ENCODE data around the gene MYMX. TPM values are rescaled to one million over a fixed set of nuclear protein-coding genes. Genes with fewer than 3 reads are reported as not detected.
"Not testable (repeated sequence)": the region's sequence is repeated elsewhere in the genome, so short reads cannot be mapped to it uniquely, and the experiment has no call there.

MYMX gene
- total RNA-seq, 8 experiments from 2014 or later, result 0.27 to 0.38 TPM; not detected in 6

- in situ Hi-C loops (cut with MboI; ENCODE audit: low pct_unique_long_range_greater_than_20kb in 2 of 9, low sequenced_read_pairs in 9 of 9, unreplicated experiment in 9 of 9), result no loop called here
- no peak overlapping the region for H3K27ac ChIP-seq
- no peaks in the 10 kb centered on the region for H3K4me1 ChIP-seq (replicated peaks in 1 of 2)
- no peak overlapping the region for H3K4me3 ChIP-seq
- peak in 1 of 8 experiments; percentile 50 for ATAC-seq (replicated peaks in 6 of 8)
- WGBS, 10 experiments, result 0 to 83% (median 75%) methylated on average over 1 to 9 of the region's 10 CpGs
Observed at GRCh38 chr6:44192428-44193041, 24.2 kb upstream of the MYMX start.

DNA sequence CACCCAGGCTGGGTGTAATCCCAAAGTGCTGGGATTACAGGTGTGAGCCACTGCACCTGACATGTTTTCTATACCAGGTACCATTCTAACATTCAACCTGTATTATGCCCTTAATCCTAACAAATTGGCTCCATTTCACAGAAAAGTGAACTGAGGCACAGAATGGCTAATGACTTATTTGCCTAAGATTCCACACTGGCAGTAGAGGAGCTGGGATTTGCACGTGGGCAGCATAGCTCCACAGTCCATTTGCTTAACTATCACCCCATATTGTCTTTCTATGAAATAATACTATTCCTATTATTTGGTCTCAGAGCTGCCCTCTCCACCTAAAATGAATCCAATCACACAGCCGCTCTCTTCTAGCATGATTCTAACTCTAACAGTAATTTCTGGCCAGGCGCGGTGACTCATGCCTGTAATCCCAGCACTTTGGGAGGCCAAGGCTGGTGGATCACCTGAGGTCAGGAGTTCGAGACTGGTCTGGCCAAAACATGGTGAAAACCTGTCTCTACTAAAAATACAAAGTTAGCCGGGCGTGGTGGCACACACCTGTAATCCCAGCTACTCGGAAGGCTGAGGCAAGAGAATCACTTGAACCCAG is 23.3 kb upstream of the MYMX start:
- 60 to 100% (median 80%) methylated on average over 1 to 7 of the region's 8 CpGs for WGBS, 10 experiments
- Histone ChIP-seq H3K27ac (no peak overlapping the region), H3K4me1 (replicated peaks in 1 of 2) (no peaks in the 10 kb centered on the region), H3K4me3 (no peak overlapping the region)
- no peak for ATAC-seq (replicated peaks in 6 of 8)
- in situ Hi-C loops (cut with MboI; ENCODE audit: low pct_unique_long_range_greater_than_20kb in 2 of 9, low sequenced_read_pairs in 9 of 9, unreplicated experiment in 9 of 9), result no loop called here

DNA sequence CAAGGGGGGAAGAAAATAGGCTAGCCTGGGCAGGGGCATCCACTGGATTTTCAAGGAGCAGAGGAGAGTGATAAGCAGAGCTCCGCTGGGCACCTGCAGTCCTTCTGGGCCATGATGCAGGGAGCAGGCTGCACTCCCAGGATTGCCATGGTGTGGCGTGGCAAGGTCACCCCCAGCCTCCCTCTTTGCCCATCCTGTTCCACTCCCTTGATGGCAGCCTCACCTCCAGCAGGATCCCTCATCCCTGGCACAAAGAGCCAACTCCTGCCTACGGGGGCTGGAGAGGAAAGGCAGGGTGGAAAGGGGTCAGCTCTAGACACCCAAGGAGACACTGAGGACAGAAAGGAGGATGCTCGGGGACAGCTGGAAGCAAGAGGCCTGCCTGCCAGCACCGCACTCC is 22.4 kb upstream of the MYMX start:
- in situ Hi-C loops (cut with MboI; ENCODE audit: low pct_unique_long_range_greater_than_20kb in 2 of 9, low sequenced_read_pairs in 9 of 9, unreplicated experiment in 9 of 9), result no loop called here
- no peak overlapping the region for H3K27ac ChIP-seq
- ATAC-seq (replicated peaks in 6 of 8), result no peak
- H3K4me3 ChIP-seq, result no peak overlapping the region
- 35 to 100% (median 69%) methylated on average over 1 to 3 of the region's 5 CpGs; no CpG with 5 or more reads in 1 of the 10 experiments for WGBS, 10 experiments
- H3K4me1 ChIP-seq (replicated peaks in 1 of 2), result no peaks in the 10 kb centered on the region

GRCh38 chr6:44196351-44196750 is 20.4 kb upstream of the MYMX start:
- H3K4me3 ChIP-seq; H3K27ac ChIP-seq; in situ Hi-C loops (cut with MboI; ENCODE audit: low pct_unique_long_range_greater_than_20kb in 2 of 9, low sequenced_read_pairs in 9 of 9, unreplicated experiment in 9 of 9); ATAC-seq (replicated peaks in 6 of 8); H3K4me1 ChIP-seq (replicated peaks in 1 of 2): not testable (repeated sequence)
- 81 to 100% (median 89%) methylated on average over 2 to 9 of the region's 11 CpGs; no CpG with 5 or more reads in 5 of the 10 experiments for WGBS, 10 experiments

GRCh38 chr6:44198684-44199083 is 18.0 kb upstream of the MYMX start:
- no peak overlapping the region for H3K4me3 ChIP-seq
- ATAC-seq (replicated peaks in 6 of 8), result no peak
- in situ Hi-C loops (cut with MboI; ENCODE audit: low pct_unique_long_range_greater_than_20kb in 2 of 9, low sequenced_read_pairs in 9 of 9, unreplicated experiment in 9 of 9), result no loop called here
- H3K4me1 ChIP-seq (replicated peaks in 1 of 2), result peaks cover 0 to 6% of the 10 kb centered on the region in 2 donors
- no peak overlapping the region for H3K27ac ChIP-seq
- 49 to 100% (median 90%) methylated on average over 1 to 3 of the region's 3 CpGs; no CpG with 5 or more reads in 1 of the 10 experiments for WGBS, 10 experiments

DNA sequence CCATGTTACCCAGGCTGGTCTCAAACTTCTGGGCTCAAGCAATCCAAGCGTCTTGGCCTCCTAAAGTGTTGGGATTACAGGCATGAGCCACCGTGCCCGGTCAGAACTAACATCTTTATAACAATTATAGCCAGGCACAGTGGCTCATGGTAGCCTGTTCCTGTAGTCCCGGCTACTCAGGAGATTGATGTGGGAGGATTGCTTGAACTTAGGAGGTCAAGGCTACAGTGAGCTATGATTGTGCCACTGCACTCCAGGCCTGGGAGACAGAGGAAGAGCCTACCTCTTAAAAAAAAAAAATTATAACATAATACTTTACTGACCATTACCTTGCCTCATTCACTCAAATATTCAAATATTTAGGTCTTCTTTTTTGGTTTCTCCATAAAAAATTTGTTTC is 16.8 kb upstream of the MYMX start:
- in situ Hi-C loops (cut with MboI; ENCODE audit: low pct_unique_long_range_greater_than_20kb in 2 of 9, low sequenced_read_pairs in 9 of 9, unreplicated experiment in 9 of 9), result no loop called here
- Histone ChIP-seq H3K27ac (no peak overlapping the region), H3K4me3 (no peak overlapping the region), H3K4me1 (replicated peaks in 1 of 2) (peaks cover 0 to 6% of the 10 kb centered on the region in 2 donors)
- 50 to 100% (median 72%) methylated on average over 1 to 4 of the region's 4 CpGs; no CpG with 5 or more reads in 3 of the 10 experiments for WGBS, 10 experiments
- no peak for ATAC-seq (replicated peaks in 6 of 8)

DNA sequence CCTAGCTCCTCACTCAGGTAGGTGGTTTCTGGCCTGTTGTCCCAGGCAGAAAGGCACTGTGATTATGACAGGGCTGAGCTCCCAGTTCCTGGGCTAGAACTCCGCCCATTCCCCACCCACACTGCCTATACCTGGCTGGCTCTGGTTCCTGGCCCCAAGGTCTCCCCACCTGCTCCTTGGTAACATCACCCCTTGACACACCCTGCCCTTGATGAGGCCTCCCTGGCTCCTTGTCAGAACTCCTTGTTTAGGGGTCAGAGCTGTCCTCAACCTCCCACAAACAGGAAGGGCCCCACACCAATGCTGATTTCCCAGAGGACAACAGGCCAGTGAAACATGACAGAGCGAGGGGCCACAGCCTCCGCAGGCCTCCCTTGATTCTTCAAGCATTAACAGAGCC is 15.5 kb upstream of the MYMX start:
- Histone ChIP-seq H3K27ac (no peak overlapping the region), H3K4me3 (no peak overlapping the region), H3K4me1 (replicated peaks in 1 of 2) (peaks cover 0 to 6% of the 10 kb centered on the region in 2 donors)
- no peak for ATAC-seq (replicated peaks in 6 of 8)
- in situ Hi-C loops (cut with MboI; ENCODE audit: low pct_unique_long_range_greater_than_20kb in 2 of 9, low sequenced_read_pairs in 9 of 9, unreplicated experiment in 9 of 9), result no loop called here
- 89% methylated on average over 3 of the region's 3 CpGs; no CpG with 5 or more reads in 9 of the 10 experiments for WGBS, 10 experiments

GRCh38 chr6:44201638-44202303 is 15.0 kb upstream of the MYMX start:
- WGBS, 10 experiments, result 10 to 93% (median 89%) methylated on average over 2 to 7 of the region's 11 CpGs; no CpG with 5 or more reads in 4 of the 10 experiments
- peak in 2 of 8 experiments; percentile 69 to 81 for ATAC-seq (replicated peaks in 6 of 8)
- in situ Hi-C loops (cut with MboI; ENCODE audit: low pct_unique_long_range_greater_than_20kb in 2 of 9, low sequenced_read_pairs in 9 of 9, unreplicated experiment in 9 of 9), result no loop called here
- H3K4me3 ChIP-seq, result no peak overlapping the region
- peaks cover 2 to 11% of the 10 kb centered on the region in 2 donors for H3K4me1 ChIP-seq (replicated peaks in 1 of 2)
- H3K27ac ChIP-seq, result no peak overlapping the region

DNA sequence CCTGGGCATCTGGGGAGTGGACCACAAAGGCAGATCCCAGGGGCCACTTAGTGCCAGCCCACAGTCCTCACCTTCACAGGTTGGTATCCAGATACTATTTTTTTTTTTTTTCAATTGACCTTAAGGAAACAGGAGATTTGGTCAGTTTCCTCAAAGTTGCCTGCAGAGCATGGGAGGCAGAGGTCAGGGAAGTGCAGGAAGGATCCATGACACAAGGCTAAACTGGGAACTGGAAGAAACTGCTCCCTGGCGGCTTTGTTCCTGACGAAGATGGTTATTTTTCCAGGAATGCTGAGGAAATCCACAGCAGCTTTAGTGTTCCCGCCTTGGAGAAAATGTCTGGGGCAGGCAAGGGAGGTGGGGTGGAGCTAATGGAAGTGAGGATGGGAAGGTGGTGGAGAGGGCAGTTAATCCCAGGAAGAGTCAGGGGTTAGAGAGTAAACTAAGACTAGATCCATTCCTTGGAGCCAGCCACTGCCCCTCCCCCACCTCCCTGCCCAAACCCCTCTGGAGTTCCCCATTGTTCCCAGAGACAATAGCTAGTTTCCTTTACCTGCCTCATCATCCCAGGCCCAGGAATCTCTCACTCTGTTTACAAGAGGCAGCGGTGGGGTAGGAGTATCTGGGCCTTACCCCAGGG is 14.3 kb upstream of the MYMX start:
- peaks cover 5 to 14% of the 10 kb centered on the region in 2 donors for H3K4me1 ChIP-seq (replicated peaks in 1 of 2)
- H3K4me3 ChIP-seq, result no peak overlapping the region
- in situ Hi-C loops (cut with MboI; ENCODE audit: low pct_unique_long_range_greater_than_20kb in 2 of 9, low sequenced_read_pairs in 9 of 9, unreplicated experiment in 9 of 9), result no loop called here
- 57 to 92% (median 83%) methylated on average over 1 to 4 of the region's 4 CpGs; no CpG with 5 or more reads in 5 of the 10 experiments for WGBS, 10 experiments
- no peak overlapping the region for H3K27ac ChIP-seq
- no peak for ATAC-seq (replicated peaks in 6 of 8)

GRCh38 chr6:44202972-44203750 is 13.6 kb upstream of the MYMX start:
- no peak overlapping the region for H3K27ac ChIP-seq
- H3K4me3 ChIP-seq, result no peak overlapping the region
- 70 to 100% (median 91%) methylated on average over 1 to 7 of the region's 11 CpGs for WGBS, 10 experiments

DNA sequence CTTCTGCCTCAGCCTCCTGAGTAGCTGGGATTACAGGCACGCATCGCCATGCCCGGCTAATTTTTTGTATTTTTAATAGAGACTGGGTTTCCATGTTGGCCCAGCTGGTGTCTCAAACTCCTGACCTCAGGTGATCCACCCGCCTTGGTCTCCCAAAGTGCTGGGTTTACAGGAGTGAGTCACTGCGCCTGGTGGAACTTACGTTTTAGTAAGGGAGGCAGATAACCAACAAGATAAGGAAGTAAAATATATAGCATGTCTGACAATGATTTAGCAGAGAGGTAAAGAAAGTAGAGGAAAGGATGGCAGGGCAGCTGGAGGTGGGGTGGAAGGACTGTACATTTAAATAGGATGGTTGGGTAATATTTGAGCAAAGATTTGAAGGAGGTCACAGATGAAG is 12.8 kb upstream of the MYMX start:
- 84 to 100% (median 97%) methylated on average over 1 to 5 of the region's 6 CpGs; no CpG with 5 or more reads in 2 of the 10 experiments for WGBS, 10 experiments
- in situ Hi-C loops (cut with MboI; ENCODE audit: low pct_unique_long_range_greater_than_20kb in 2 of 9, low sequenced_read_pairs in 9 of 9, unreplicated experiment in 9 of 9), result no loop called here
- no peak overlapping the region for H3K27ac ChIP-seq
- no peak overlapping the region for H3K4me3 ChIP-seq
- no peak for ATAC-seq (replicated peaks in 6 of 8)
- peaks cover 5 to 14% of the 10 kb centered on the region in 2 donors for H3K4me1 ChIP-seq (replicated peaks in 1 of 2)

More at GRCh38 chr6:44202972-44203750, 13.6 kb upstream of the MYMX start:
- peaks cover 5 to 14% of the 10 kb centered on the region in 2 donors for H3K4me1 ChIP-seq (replicated peaks in 1 of 2)
- in situ Hi-C loops (cut with MboI; ENCODE audit: low pct_unique_long_range_greater_than_20kb in 2 of 9, low sequenced_read_pairs in 9 of 9, unreplicated experiment in 9 of 9), result no loop called here
- ATAC-seq (replicated peaks in 6 of 8), result no peak

DNA sequence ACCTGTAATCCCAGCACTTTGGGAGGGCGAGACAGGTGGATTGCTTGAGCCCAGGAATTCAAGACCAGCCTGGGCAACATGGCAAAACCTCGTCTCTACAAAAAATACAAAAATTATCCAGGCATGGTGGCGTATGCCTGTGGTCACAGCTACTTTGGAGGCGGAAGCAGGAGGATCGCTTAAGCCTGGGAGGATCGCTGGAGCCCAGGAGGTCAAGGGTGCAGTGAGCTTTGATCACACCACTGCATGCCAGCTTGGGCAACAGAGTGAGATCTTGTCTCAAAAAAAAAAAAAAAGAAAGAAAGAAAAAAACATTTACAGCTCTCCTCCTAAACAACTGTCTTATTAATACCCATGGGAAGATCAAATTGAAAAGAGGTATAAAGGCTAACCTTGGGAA is 8.8 kb upstream of the MYMX start:
- H3K27ac ChIP-seq, result no peak overlapping the region
- ATAC-seq (replicated peaks in 6 of 8), result no peak
- WGBS, 10 experiments, result 0 to 97% (median 87%) methylated on average over 1 to 6 of the region's 6 CpGs; no CpG with 5 or more reads in 1 of the 10 experiments
- in situ Hi-C loops (cut with MboI; ENCODE audit: low pct_unique_long_range_greater_than_20kb in 2 of 9, low sequenced_read_pairs in 9 of 9, unreplicated experiment in 9 of 9), result no loop called here
- peaks cover 5 to 9% of the 10 kb centered on the region in 2 donors for H3K4me1 ChIP-seq (replicated peaks in 1 of 2)
- no peak overlapping the region for H3K4me3 ChIP-seq

Data from motor neuron (in vitro differentiated cells).